GM12864 (cell line): ENCODE data around the gene PCNA.

Experiments
- DNase-seq: peaks from one replicate; pipeline ENCODE4 v3.0.0-alpha.2; 2011; ENCODE audit warnings: low read depth
- H3K4me3 ChIP-seq: 2 replicates; pipeline ENCODE4 v1.5.1; 2011; ENCODE audit warnings: mild to moderate bottlenecking, low read depth, low read length, control low read depth
- TF ChIP-seq, protein P1 (sequence below): IDR thresholded peaks from 2 replicates; pipeline ENCODE4 v1.5.1; 2011; ENCODE audit warnings: low read depth, mild to moderate bottlenecking, moderate library complexity, low read length, control low read depth, inconsistent platforms; ENCODE audit errors: missing control alignments

PCNA gene

DNA sequence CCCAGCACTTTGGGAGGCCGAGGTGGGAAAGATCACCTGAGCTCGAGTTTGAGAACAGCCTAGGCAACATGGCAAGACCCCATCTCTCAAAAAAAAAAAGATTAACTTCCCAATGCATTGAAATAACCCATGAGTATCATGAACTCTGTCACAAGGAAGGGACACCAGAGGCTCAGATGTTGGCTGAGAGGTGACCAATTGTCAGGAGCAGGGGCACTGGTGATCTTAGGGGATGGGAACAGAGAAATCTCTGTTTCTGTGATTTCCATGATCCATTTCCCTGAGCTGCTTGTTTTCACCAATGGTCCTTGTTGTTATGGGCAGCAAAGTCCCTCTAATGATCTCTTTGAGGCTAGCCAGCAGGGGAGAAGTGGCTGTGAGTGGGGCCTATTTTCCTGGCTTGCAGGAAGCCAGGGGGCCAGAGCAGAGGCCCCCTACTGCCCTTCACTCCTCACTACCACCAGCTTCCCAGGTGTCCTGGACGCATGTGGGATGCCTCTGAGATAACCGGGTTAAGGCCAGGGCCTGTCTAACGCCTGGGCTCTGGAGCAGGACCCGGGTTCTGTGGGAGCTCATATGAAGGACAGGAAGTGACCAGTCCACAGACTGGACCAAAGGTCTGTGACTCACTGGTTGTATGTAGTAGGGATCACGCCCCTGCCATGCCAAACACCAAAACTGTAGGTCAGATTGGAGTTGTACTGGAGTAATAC is 54.4 kb downstream of the PCNA start:
- TF ChIP-seq, protein P1, sequence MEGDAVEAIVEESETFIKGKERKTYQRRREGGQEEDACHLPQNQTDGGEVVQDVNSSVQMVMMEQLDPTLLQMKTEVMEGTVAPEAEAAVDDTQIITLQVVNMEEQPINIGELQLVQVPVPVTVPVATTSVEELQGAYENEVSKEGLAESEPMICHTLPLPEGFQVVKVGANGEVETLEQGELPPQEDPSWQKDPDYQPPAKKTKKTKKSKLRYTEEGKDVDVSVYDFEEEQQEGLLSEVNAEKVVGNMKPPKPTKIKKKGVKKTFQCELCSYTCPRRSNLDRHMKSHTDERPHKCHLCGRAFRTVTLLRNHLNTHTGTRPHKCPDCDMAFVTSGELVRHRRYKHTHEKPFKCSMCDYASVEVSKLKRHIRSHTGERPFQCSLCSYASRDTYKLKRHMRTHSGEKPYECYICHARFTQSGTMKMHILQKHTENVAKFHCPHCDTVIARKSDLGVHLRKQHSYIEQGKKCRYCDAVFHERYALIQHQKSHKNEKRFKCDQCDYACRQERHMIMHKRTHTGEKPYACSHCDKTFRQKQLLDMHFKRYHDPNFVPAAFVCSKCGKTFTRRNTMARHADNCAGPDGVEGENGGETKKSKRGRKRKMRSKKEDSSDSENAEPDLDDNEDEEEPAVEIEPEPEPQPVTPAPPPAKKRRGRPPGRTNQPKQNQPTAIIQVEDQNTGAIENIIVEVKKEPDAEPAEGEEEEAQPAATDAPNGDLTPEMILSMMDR = no peak
- DNase-seq = no peak
- H3K4me3 ChIP-seq = no peak overlapping the region
